ENCODE data around the gene DUXB. TPM values are rescaled to one million over a fixed set of nuclear protein-coding genes. Genes with fewer than 3 reads are reported as not detected.

DUXB gene
- total and polyA plus RNA-seq, 2 donors (not counting 3 experiments of a cell fraction or from before 2014, with no cell fraction given), result not detected

DNA sequence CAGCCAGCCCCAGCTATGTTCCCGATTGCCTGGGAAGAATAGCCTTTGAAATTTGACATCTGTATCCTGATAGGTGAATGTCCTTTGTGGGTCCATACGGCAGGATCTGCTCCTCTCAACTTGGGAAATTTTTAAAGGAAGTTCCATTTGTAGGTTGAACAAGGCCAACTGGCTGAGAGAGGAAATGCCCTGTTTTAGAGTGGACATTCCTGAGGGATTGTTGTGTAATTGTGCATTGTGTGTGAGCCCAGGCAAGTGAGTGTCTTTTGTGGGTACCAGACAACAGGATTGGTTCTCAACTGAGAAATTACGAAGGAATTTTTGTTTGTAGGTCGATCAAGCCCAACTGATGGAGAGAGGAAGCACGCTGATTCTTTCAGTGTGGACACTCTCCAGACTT lies 21.9 kb downstream of the DUXB start:
- no peak overlapping the region for H3K4me3 ChIP-seq (replicated peaks in 1 of 3; ENCODE audit: insufficient read depth in 1 of 3, low read depth in 1 of 3, low read length in 3 of 3)

DNA sequence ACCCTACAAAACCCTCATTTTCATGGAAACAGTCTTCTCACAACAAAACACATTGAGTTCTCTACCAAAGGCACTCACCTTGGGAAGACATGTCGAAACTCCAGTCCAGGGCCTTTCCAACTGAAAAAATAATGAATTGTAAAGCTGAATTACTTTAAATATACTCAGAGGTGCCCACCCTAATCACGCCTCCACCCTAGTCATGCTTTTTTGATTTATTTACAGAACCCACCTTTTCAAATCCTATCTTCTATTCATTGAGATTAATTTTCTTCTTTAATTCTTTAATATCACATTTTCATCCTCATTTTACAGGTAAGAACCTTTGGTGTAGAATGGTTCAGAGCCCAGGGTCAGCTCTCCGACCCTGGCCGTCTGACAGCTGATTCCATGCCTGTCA lies 24.4 kb downstream of the DUXB start, which contains the start of gene CPHXL2:
Gene CPHXL2 (minus strand): TSS at position 101 of the 400 bp plus-strand sequence. CDS start 10 bp downstream, at position 91.
- DNase-seq (ENCODE audit: low read depth, low spot score), result no peak
- POLR2A ChIA-PET, result no interaction called here
- dilution Hi-C loops (cut with MboI; ENCODE audit: extremely low pct_ligation_motif_present, low sequenced_read_pairs), result no loop called here
- no peak within 1 kb of the TSS for H2AFZ ChIP-seq (ENCODE audit: low read depth, low read length)
- H3K36me3 ChIP-seq (ENCODE audit: control insufficient read depth in 2 of 2, extremely low read depth in 1 of 2, insufficient read depth in 2 of 2, low read length in 2 of 2), result no peaks in the 10 kb centered on the region
- no TSS peak for BruUV-seq (replicated peaks)
- H3K4me2 ChIP-seq (ENCODE audit: insufficient read depth, low read length), result no peak within 1 kb of the TSS
- H4K20me1 ChIP-seq (replicated peaks; ENCODE audit: control insufficient read depth, extremely low read depth, insufficient read depth, low read length), result no peaks in the 10 kb centered on the region
- no peak for FAIRE-seq
- CTCF ChIA-PET, result no interaction called here
- intact Hi-C loops (cut with micrococcal nuclease), result no loop called here
- no peaks in the 10 kb centered on the region for H3K9me1 ChIP-seq (replicated peaks; ENCODE audit: control insufficient read depth, extremely low read depth, insufficient read depth, low read length)
- H3K79me2 ChIP-seq (ENCODE audit: control insufficient read depth, insufficient read depth, low read length), result no peaks in the 10 kb centered on the region
- H3K9me3 ChIP-seq (replicated peaks; ENCODE audit: control insufficient read depth, insufficient read depth, low read length), result no peaks in the 10 kb centered on the region
- no peak within 1 kb of the TSS for H3K27ac ChIP-seq (ENCODE audit: insufficient read depth, low read depth, low read length)
- H3K9ac ChIP-seq (replicated peaks; ENCODE audit: extremely low read depth, insufficient read depth, low read length), result no peak within 1 kb of the TSS
- H3K4me1 ChIP-seq (ENCODE audit: control insufficient read depth, extremely low read depth, insufficient read depth, low read length), result no peaks in the 10 kb centered on the region
- TF ChIP-seq GATA2 (IDR thresholded peaks at IDR 0.05; ENCODE audit: insufficient read depth, insufficient read length, low read depth, low read length) (no peak), EZH2 (IDR thresholded peaks at IDR 0.05; ENCODE audit: borderline replicate concordance, low read depth, low read length, severe bottlenecking) (no peak), MYC (IDR thresholded peaks at IDR 0.05; ENCODE audit: low read depth, low read length) (no peak), POLR2AphosphoS5 (IDR thresholded peaks at IDR 0.05; ENCODE audit: insufficient read depth, low read depth, low read length) (no peak), JUN (IDR thresholded peaks at IDR 0.05; ENCODE audit: borderline replicate concordance, insufficient read depth, insufficient read length, low read depth) (no peak), FOS (IDR thresholded peaks at IDR 0.05; ENCODE audit: borderline replicate concordance, insufficient read depth, low read length) (no peak), POLR2A (IDR thresholded peaks at IDR 0.05; ENCODE audit: low read depth, low read length) (no peak)
- TF ChIP-seq, protein P1, sequence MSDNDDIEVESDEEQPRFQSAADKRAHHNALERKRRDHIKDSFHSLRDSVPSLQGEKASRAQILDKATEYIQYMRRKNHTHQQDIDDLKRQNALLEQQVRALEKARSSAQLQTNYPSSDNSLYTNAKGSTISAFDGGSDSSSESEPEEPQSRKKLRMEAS (IDR thresholded peaks at IDR 0.05; ENCODE audit: insufficient read depth, insufficient read length), result no peak
- TF ChIP-seq, protein P2, sequence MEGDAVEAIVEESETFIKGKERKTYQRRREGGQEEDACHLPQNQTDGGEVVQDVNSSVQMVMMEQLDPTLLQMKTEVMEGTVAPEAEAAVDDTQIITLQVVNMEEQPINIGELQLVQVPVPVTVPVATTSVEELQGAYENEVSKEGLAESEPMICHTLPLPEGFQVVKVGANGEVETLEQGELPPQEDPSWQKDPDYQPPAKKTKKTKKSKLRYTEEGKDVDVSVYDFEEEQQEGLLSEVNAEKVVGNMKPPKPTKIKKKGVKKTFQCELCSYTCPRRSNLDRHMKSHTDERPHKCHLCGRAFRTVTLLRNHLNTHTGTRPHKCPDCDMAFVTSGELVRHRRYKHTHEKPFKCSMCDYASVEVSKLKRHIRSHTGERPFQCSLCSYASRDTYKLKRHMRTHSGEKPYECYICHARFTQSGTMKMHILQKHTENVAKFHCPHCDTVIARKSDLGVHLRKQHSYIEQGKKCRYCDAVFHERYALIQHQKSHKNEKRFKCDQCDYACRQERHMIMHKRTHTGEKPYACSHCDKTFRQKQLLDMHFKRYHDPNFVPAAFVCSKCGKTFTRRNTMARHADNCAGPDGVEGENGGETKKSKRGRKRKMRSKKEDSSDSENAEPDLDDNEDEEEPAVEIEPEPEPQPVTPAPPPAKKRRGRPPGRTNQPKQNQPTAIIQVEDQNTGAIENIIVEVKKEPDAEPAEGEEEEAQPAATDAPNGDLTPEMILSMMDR (IDR thresholded peaks at IDR 0.05; ENCODE audit: extremely low read depth in 1 of 2, insufficient read depth in 1 of 2, low read depth in 1 of 2, low read length in 2 of 2), result no peak
- no peaks in the 10 kb centered on the region for H3K27me3 ChIP-seq (ENCODE audit: control insufficient read depth in 2 of 2, insufficient read depth in 2 of 2, low read length in 2 of 2)
- no peak within 1 kb of the TSS for H3K4me3 ChIP-seq (replicated peaks in 1 of 3; ENCODE audit: insufficient read depth in 1 of 3, low read depth in 1 of 3, low read length in 3 of 3)

More for the DNA sequence above, 21.9 kb downstream of the DUXB start:
- ChIA-PET CTCF (no interaction called here), POLR2A (no interaction called here)
- Histone ChIP-seq H4K20me1 (replicated peaks; ENCODE audit: control insufficient read depth, extremely low read depth, insufficient read depth, low read length) (no peaks in the 10 kb centered on the region), H3K9ac (replicated peaks; ENCODE audit: extremely low read depth, insufficient read depth, low read length) (no peak overlapping the region), H3K4me1 (ENCODE audit: control insufficient read depth, extremely low read depth, insufficient read depth, low read length) (no peaks in the 10 kb centered on the region), H3K27ac (ENCODE audit: insufficient read depth, low read depth, low read length) (no peak overlapping the region), H2AFZ (ENCODE audit: low read depth, low read length) (no peak overlapping the region), H3K4me2 (ENCODE audit: insufficient read depth, low read length) (no peak overlapping the region), H3K27me3 (ENCODE audit: control insufficient read depth in 2 of 2, insufficient read depth in 2 of 2, low read length in 2 of 2) (peaks cover 0 to 1% of the 10 kb centered on the region in 2 experiments), H3K79me2 (ENCODE audit: control insufficient read depth, insufficient read depth, low read length) (no peaks in the 10 kb centered on the region), H3K36me3 (ENCODE audit: control insufficient read depth in 2 of 2, extremely low read depth in 1 of 2, insufficient read depth in 2 of 2, low read length in 2 of 2) (no peaks in the 10 kb centered on the region), H3K9me1 (replicated peaks; ENCODE audit: control insufficient read depth, extremely low read depth, insufficient read depth, low read length) (no peaks in the 10 kb centered on the region), H3K9me3 (replicated peaks; ENCODE audit: control insufficient read depth, insufficient read depth, low read length) (no peaks in the 10 kb centered on the region)
- intact Hi-C loops (cut with micrococcal nuclease) (no loop called here), dilution Hi-C loops (cut with MboI; ENCODE audit: extremely low pct_ligation_motif_present, low sequenced_read_pairs) (no loop called here)
- no TSS peak for BruUV-seq (replicated peaks)
- DNase-seq (ENCODE audit: low read depth, low spot score), result no peak
- TF ChIP-seq EZH2 (IDR thresholded peaks at IDR 0.05; ENCODE audit: borderline replicate concordance, low read depth, low read length, severe bottlenecking), result no peak
- TF ChIP-seq POLR2A (IDR thresholded peaks at IDR 0.05; ENCODE audit: low read depth, low read length), result no peak
- TF ChIP-seq JUN (IDR thresholded peaks at IDR 0.05; ENCODE audit: borderline replicate concordance, insufficient read depth, insufficient read length, low read depth), result no peak
- no peak for TF ChIP-seq MYC (IDR thresholded peaks at IDR 0.05; ENCODE audit: low read depth, low read length)
- no peak for FAIRE-seq
